ENCODE results near the gene ECT2.

ECT2 gene

GRCh38 chr3:172766241-172766640 lies 15.7 kb downstream of the ECT2 start:
- DNase-seq (ENCODE audit: low read depth) = no peak
- no peak for TF ChIP-seq CTCF (IDR thresholded peaks at IDR 0.05; ENCODE audit: control insufficient read depth, extremely low read depth, insufficient read depth)
- no peak overlapping the region for H3K4me3 ChIP-seq (ENCODE audit: low read depth, low read length)

- DNase-seq (ENCODE audit: low read depth) = no peak
- no peak overlapping the region for H3K4me3 ChIP-seq (ENCODE audit: low read depth, low read length)
- no peak for TF ChIP-seq CTCF (IDR thresholded peaks at IDR 0.05; ENCODE audit: control insufficient read depth, extremely low read depth, insufficient read depth)
Observed at GRCh38 chr3:172766718-172767405, 16.3 kb downstream of the ECT2 start.

DNA sequence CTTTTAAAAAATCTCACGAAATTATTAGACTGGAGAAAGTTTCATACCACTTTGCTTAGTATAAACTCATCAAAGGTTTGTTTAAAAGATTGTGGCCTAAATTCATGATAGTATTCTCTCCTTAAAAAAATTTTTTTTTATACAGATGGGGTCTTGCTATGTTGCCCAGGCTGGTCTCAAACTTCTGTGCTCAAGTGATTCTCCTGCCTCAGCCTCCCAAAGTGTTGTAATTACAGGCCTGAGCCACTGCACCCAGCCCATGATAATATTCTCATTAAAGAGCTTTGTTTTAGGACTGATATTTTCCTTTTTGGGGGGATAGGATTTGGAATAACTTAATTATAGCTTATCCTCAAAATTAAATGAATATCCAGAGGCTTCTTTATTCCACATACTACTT lies 19.9 kb downstream of the ECT2 start:
- H3K4me3 ChIP-seq (ENCODE audit: low read depth, low read length) = no peak overlapping the region
- no peak for DNase-seq (ENCODE audit: low read depth)
- no peak for TF ChIP-seq CTCF (IDR thresholded peaks at IDR 0.05; ENCODE audit: control insufficient read depth, extremely low read depth, insufficient read depth)

DNA sequence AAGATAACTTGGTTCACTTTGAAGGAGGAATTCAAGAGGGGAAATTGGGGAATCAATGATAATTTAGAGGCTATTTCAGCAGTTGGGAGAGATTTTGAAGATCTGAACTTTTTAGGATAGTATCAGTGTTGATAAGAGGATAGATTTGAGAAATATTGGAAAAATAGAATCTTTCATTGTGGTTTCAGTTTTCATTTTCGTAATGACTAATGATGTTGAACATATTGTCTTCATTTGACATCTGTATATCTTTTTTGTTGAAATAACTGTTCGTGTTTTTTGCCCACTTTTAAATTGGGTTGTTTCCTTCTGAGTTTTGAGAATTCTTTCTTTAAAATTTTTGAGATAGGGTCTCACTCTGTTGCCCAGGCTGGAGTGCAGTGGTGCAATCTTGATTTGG lies 21.1 kb downstream of the ECT2 start:
- no peak for DNase-seq (ENCODE audit: low read depth)

GRCh38 chr3:172776049-172776717 lies 25.7 kb downstream of the ECT2 start:
- no peak overlapping the region for H3K4me3 ChIP-seq (ENCODE audit: low read depth, low read length)
- DNase-seq (ENCODE audit: low read depth) = no peak

More for the DNA sequence above, 21.1 kb downstream of the ECT2 start:
- TF ChIP-seq CTCF (IDR thresholded peaks at IDR 0.05; ENCODE audit: control insufficient read depth, extremely low read depth, insufficient read depth) = no peak
- no peak overlapping the region for H3K4me3 ChIP-seq (ENCODE audit: low read depth, low read length)

GRCh38 chr3:172777901-172778300 lies 27.4 kb downstream of the ECT2 start:
- no peak for TF ChIP-seq CTCF (IDR thresholded peaks at IDR 0.05; ENCODE audit: control insufficient read depth, extremely low read depth, insufficient read depth)
- DNase-seq (ENCODE audit: low read depth) = no peak
- no peak overlapping the region for H3K4me3 ChIP-seq (ENCODE audit: low read depth, low read length)

More at GRCh38 chr3:172776049-172776717, 25.7 kb downstream of the ECT2 start:
- no peak for TF ChIP-seq CTCF (IDR thresholded peaks at IDR 0.05; ENCODE audit: control insufficient read depth, extremely low read depth, insufficient read depth)

Data from LNCaP clone FGC (cell line).